Sigmoid colon (tissue), 7 donors: ENCODE results near the gene LEFTY2. TPM values are rescaled to one million over a fixed set of nuclear protein-coding genes. Genes with fewer than 3 reads are reported as not detected.

Experiments
- DNase-seq: peaks from one replicate; pipeline ENCODE4 v3.0.0-alpha.2; 2019
- H3K27ac ChIP-seq, 4 donors: fragments of 200-600 bp; sonication (generic); one replicate each; pipeline ENCODE4 v1.5.1; 2016 to 2019; ENCODE audit warnings: mild to moderate bottlenecking in 1 of 4
- H3K27me3 ChIP-seq, 3 donors: fragments of 200-600 bp; sonication (generic); one replicate each; pipeline ENCODE4 v1.5.1; 2019; ENCODE audit warnings: mild to moderate bottlenecking in 1 of 3
- H3K36me3 ChIP-seq, 4 donors: fragments of 200-600 bp; sonication (generic); one replicate each; pipeline ENCODE4 v1.5.1; 2016 to 2019
- H3K4me1 ChIP-seq, 4 donors: fragments of 200-600 bp; sonication (generic); one replicate each; pipeline ENCODE4 v1.5.1; 2017 to 2019
- H3K4me3 ChIP-seq, 4 donors: fragments of 200-600 bp; sonication (generic); one replicate each; pipeline ENCODE4 v1.5.1; 2017 to 2019; ENCODE audit warnings: mild to moderate bottlenecking in 2 of 4, moderate library complexity in 1 of 4
- H3K9me3 ChIP-seq, 4 donors: fragments of 200-600 bp in 3 of 4; sonication (generic) in 3 of 4; one replicate each; pipeline versions ENCODE4 v1.5.1 to v1.6.1; 2013 to 2019
- CTCF ChIP-seq, 4 experiments: fragments of 450-650 bp in 3 of 4; fragments of 200-600 bp in 1 of 4; IDR thresholded peaks; one replicate each; pipeline ENCODE4 v1.5.1; 2016 to 2019; ENCODE audit warnings: antibody characterized with exemption in 4 of 4, mild to moderate bottlenecking in 3 of 4, moderate library complexity in 2 of 4
- EP300 ChIP-seq, 4 donors: sonication (generic); formaldehyde crosslinking; IDR thresholded peaks; one replicate each; pipeline ENCODE4 v1.6.1; 2017; ENCODE audit warnings: antibody characterized with exemption in 4 of 4
- POLR2A ChIP-seq, 2 donors: fragments of 450-650 bp; IDR thresholded peaks; one replicate each; pipeline ENCODE4 v1.6.1; 2016; ENCODE audit warnings: antibody characterized with exemption in 2 of 2, mild to moderate bottlenecking in 2 of 2, moderate library complexity in 2 of 2
- POLR2AphosphoS5 ChIP-seq, 4 donors: sonication (generic); formaldehyde crosslinking; IDR thresholded peaks; one replicate each; pipeline ENCODE4 v1.6.1; 2017; ENCODE audit warnings: antibody characterized with exemption in 4 of 4
- WGBS, 2 donors: extraction: QIAGEN DNeasy Blood & Tissue Kit; methylation state at CpG; one replicate each; pipeline ENCODE4 v1.1.7; 2013; 5-methylcytosine and 5-hydroxymethylcytosine counted together
- intact Hi-C: fragments of 100-400 bp; cut with DNase I; formaldehyde crosslinking; loops from one replicate; pipeline ENCODE4 v1.15.1; 2023
- polyA plus RNA-seq, 3 donors: library from polyadenylated mRNA; stranded (reverse); fragments of 200-250 nt; gene quantifications; one replicate each; pipeline ENCODE4 v1.2.3, GENCODE V29; 2013
- total RNA-seq, 4 donors: library from RNA; depleted of rRNA; stranded (reverse); fragments of >200 nt; gene quantifications; one replicate each; pipeline ENCODE4 v1.1.0, GENCODE V29; 2016
- donor health status: healthy with polysubstance abuse.
- donor health status: Bipolar disorder and iron deficiency.
- donor health status: healthy.

LEFTY2 gene
- total and polyA plus RNA-seq, 7 donors = 0.71 to 15.6 (median 3.0) TPM; not detected in 3

- 83 to 89% methylated on average over 5 of the region's 5 CpGs for WGBS, 2 donors
- Histone ChIP-seq H3K27me3 (no peaks in the 10 kb centered on the region), H3K9me3 (no peaks in the 10 kb centered on the region), H3K27ac (no peak overlapping the region), H3K4me1 (peaks cover 0 to 23% (median 20%) of the 10 kb centered on the region in 4 donors), H3K36me3 (peaks cover 0 to 55% (median 12%) of the 10 kb centered on the region in 4 donors), H3K4me3 (no peak overlapping the region)
- intact Hi-C loops = no loop called here
- TF ChIP-seq POLR2AphosphoS5 (IDR thresholded peaks at IDR 0.05) (no peak), POLR2A (IDR thresholded peaks at IDR 0.05) (no peak), EP300 (IDR thresholded peaks at IDR 0.05) (no peak), CTCF (IDR thresholded peaks at IDR 0.05) (no peak)
- no peak for DNase-seq
Measured at GRCh38 chr1:225917536-225917935, 23.5 kb downstream of the LEFTY2 start.

- 91 to 97% methylated on average over 3 of the region's 3 CpGs for WGBS, 2 donors
- no peak for TF ChIP-seq EP300 (IDR thresholded peaks at IDR 0.05)
- TF ChIP-seq POLR2A (IDR thresholded peaks at IDR 0.05) = no peak
- TF ChIP-seq POLR2AphosphoS5 (IDR thresholded peaks at IDR 0.05) = no peak
- Histone ChIP-seq H3K27ac (no peak overlapping the region), H3K9me3 (no peaks in the 10 kb centered on the region), H3K27me3 (no peaks in the 10 kb centered on the region), H3K36me3 (peaks cover 0 to 52% (median 10%) of the 10 kb centered on the region in 4 donors), H3K4me3 (no peak overlapping the region), H3K4me1 (peaks cover 0 to 18% (median 16%) of the 10 kb centered on the region in 4 donors)
- no peak for DNase-seq
- intact Hi-C loops = no loop called here
Measured at GRCh38 chr1:225917101-225917500, 23.9 kb downstream of the LEFTY2 start.

- Histone ChIP-seq H3K27me3 (no peaks in the 10 kb centered on the region), H3K9me3 (no peaks in the 10 kb centered on the region), H3K4me3 (no peak overlapping the region), H3K4me1 (peaks cover 0 to 24% (median 22%) of the 10 kb centered on the region in 4 donors), H3K27ac (no peak overlapping the region), H3K36me3 (peaks cover 0 to 39% (median 2%) of the 10 kb centered on the region in 4 donors)
- 89% methylated on average over 7 of the region's 7 CpGs for WGBS, 2 donors
- TF ChIP-seq POLR2A (IDR thresholded peaks at IDR 0.05) (no peak), POLR2AphosphoS5 (IDR thresholded peaks at IDR 0.05) (no peak), CTCF (IDR thresholded peaks at IDR 0.05) (no peak), EP300 (IDR thresholded peaks at IDR 0.05) (no peak)
- DNase-seq = no peak
- intact Hi-C loops = no loop called here
Measured at GRCh38 chr1:225915538-225915991, 25.5 kb downstream of the LEFTY2 start.

GRCh38 chr1:225914947-225915346 lies 26.1 kb downstream of the LEFTY2 start:
- intact Hi-C loops = no loop called here
- Histone ChIP-seq H3K4me3 (no peak overlapping the region), H3K4me1 (peaks cover 0 to 18% (median 16%) of the 10 kb centered on the region in 4 donors), H3K9me3 (no peaks in the 10 kb centered on the region), H3K27me3 (no peaks in the 10 kb centered on the region), H3K36me3 (peaks cover 0 to 39% (median 2%) of the 10 kb centered on the region in 4 donors), H3K27ac (no peak overlapping the region)
- 93 to 94% methylated on average over 6 of the region's 6 CpGs for WGBS, 2 donors
- TF ChIP-seq CTCF (IDR thresholded peaks at IDR 0.05) = no peak
- no peak for TF ChIP-seq POLR2A (IDR thresholded peaks at IDR 0.05)
- TF ChIP-seq POLR2AphosphoS5 (IDR thresholded peaks at IDR 0.05) = no peak
- no peak for TF ChIP-seq EP300 (IDR thresholded peaks at IDR 0.05)
- no peak for DNase-seq

- Histone ChIP-seq H3K4me1 (peaks cover 0 to 12% (median 11%) of the 10 kb centered on the region in 4 donors), H3K27me3 (no peaks in the 10 kb centered on the region), H3K9me3 (no peaks in the 10 kb centered on the region), H3K4me3 (no peak overlapping the region), H3K36me3 (peaks cover 0 to 39% (median 2%) of the 10 kb centered on the region in 4 donors), H3K27ac (no peak overlapping the region)
- TF ChIP-seq CTCF (IDR thresholded peaks at IDR 0.05) (no peak), POLR2A (IDR thresholded peaks at IDR 0.05) (no peak), POLR2AphosphoS5 (IDR thresholded peaks at IDR 0.05) (no peak), EP300 (IDR thresholded peaks at IDR 0.05) (no peak)
- 93% methylated on average over 6 of the region's 6 CpGs for WGBS, 2 donors
- DNase-seq = no peak
- intact Hi-C loops = no loop called here
Measured at GRCh38 chr1:225914391-225914790, 26.6 kb downstream of the LEFTY2 start.
